Karpas-422 (cell line): ENCODE measurements around the gene IRX1. TPM values are rescaled to one million over a fixed set of nuclear protein-coding genes. Genes with fewer than 3 reads are reported as not detected.

Experiments used
- DNase-seq: peaks from one replicate; pipeline ENCODE4 v3.0.0-alpha.2; 2015
- H2AFZ ChIP-seq: fragments of 200-600 bp; sonication (generic); 2 replicates; pipeline ENCODE4 v1.6.1; 2014; ENCODE audit warnings: antibody characterized with exemption, low read length, mixed read lengths
- H3K27ac ChIP-seq: fragments of 200-600 bp; sonication (generic); 2 replicates; pipeline ENCODE4 v1.5.1; 2014; ENCODE audit warnings: mild to moderate bottlenecking, low read length, moderate library complexity
- H3K27me3 ChIP-seq: fragments of 200-600 bp; sonication (generic); 2 replicates; pipeline ENCODE4 v1.6.1; 2014; ENCODE audit warnings: low read length, mixed read lengths
- H3K36me3 ChIP-seq: fragments of 200-600 bp; sonication (generic); 2 replicates; pipeline ENCODE4 v1.6.1; 2014; ENCODE audit warnings: low read length, mixed read lengths; ENCODE audit not compliant: insufficient read depth
- H3K4me1 ChIP-seq: fragments of 200-600 bp; sonication (generic); 2 replicates; pipeline ENCODE4 v1.6.1; 2014; ENCODE audit warnings: mild to moderate bottlenecking, low read length, mixed read lengths
- H3K4me2 ChIP-seq: fragments of 200-600 bp; sonication (generic); 2 replicates; pipeline ENCODE4 v1.6.1; 2014; ENCODE audit warnings: low read length, low read depth, mild to moderate bottlenecking; ENCODE audit not compliant: poor library complexity, severe bottlenecking
- H3K4me3 ChIP-seq: fragments of 200-600 bp; sonication (generic); 2 replicates; pipeline ENCODE4 v1.5.1; 2014; ENCODE audit warnings: mild to moderate bottlenecking, antibody characterized with exemption, low read length, mixed read lengths
- H3K79me2 ChIP-seq: fragments of 200-600 bp; sonication (generic); 2 replicates; pipeline ENCODE4 v1.6.1; 2014; ENCODE audit warnings: mild to moderate bottlenecking, low read length, mixed read lengths
- H3K9ac ChIP-seq: fragments of 200-600 bp; sonication (generic); 2 replicates; pipeline ENCODE4 v1.6.0; 2014; ENCODE audit warnings: low read length
- H3K9me2 ChIP-seq: fragments of 200-600 bp; sonication (generic), shearing (Covaris generic); replicated peaks from 2 replicates; pipeline ENCODE4 v1.6.0; 2014; ENCODE audit warnings: mild to moderate bottlenecking, low read length, moderate library complexity; ENCODE audit not compliant: insufficient read depth
- H3K9me3 ChIP-seq: fragments of 300-700, 200-600 bp; sonication (generic); 2 replicates; pipeline ENCODE4 v1.6.1; 2014; ENCODE audit warnings: low read length, mixed read lengths
- H4K20me1 ChIP-seq: fragments of 200-600 bp; sonication (generic); 2 replicates; pipeline ENCODE4 v1.6.1; 2014; ENCODE audit warnings: mild to moderate bottlenecking, antibody characterized with exemption, low read length, low read depth; ENCODE audit not compliant: insufficient read depth
- total RNA-seq: library from RNA; depleted of rRNA; stranded (reverse); fragments of >200 nt; shearing (Covaris generic); gene quantifications from 2 replicates; pipeline ENCODE4 v1.2.3, GENCODE V29; 2014; ENCODE audit warnings: low replicate concordance

IRX1 gene
- total RNA-seq, 1 experiment from 2014 or later, result not detected

- no peak overlapping the region for H3K9ac ChIP-seq
- H3K4me3 ChIP-seq, result no peak overlapping the region
- H3K79me2 ChIP-seq, result no peaks in the 10 kb centered on the region
- H3K9me3 ChIP-seq, result peaks cover 6% of the 10 kb centered on the region
- H3K36me3 ChIP-seq, result no peaks in the 10 kb centered on the region
- H3K27me3 ChIP-seq, result no peaks in the 10 kb centered on the region
- H3K4me2 ChIP-seq, result no peak overlapping the region
- no peaks in the 10 kb centered on the region for H3K4me1 ChIP-seq
- H2AFZ ChIP-seq, result no peak overlapping the region
- H4K20me1 ChIP-seq, result no peaks in the 10 kb centered on the region
- no peaks in the 10 kb centered on the region for H3K9me2 ChIP-seq
- no peak overlapping the region for H3K27ac ChIP-seq
- DNase-seq, result no peak
Measured at GRCh38 chr5:3599226-3600105, 3.8 kb downstream of the IRX1 start.

- Histone ChIP-seq H3K36me3 (no peaks in the 10 kb centered on the region), H3K4me1 (no peaks in the 10 kb centered on the region), H3K4me3 (no peak overlapping the region), H3K9me2 (no peaks in the 10 kb centered on the region), H3K27me3 (no peaks in the 10 kb centered on the region), H3K79me2 (no peaks in the 10 kb centered on the region), H3K9me3 (peaks cover 10% of the 10 kb centered on the region), H3K9ac (no peak overlapping the region), H3K27ac (no peak overlapping the region), H3K4me2 (no peak overlapping the region), H4K20me1 (no peaks in the 10 kb centered on the region), H2AFZ (no peak overlapping the region)
- no peak for DNase-seq
Measured at GRCh38 chr5:3600106-3601060, 4.8 kb downstream of the IRX1 start.

- Histone ChIP-seq H3K79me2 (no peaks in the 10 kb centered on the region), H3K9me3 (peaks cover 10% of the 10 kb centered on the region), H3K27me3 (no peaks in the 10 kb centered on the region), H2AFZ (no peak overlapping the region), H3K36me3 (no peaks in the 10 kb centered on the region), H3K27ac (no peak overlapping the region), H3K9me2 (no peaks in the 10 kb centered on the region), H4K20me1 (no peaks in the 10 kb centered on the region), H3K4me2 (no peak overlapping the region), H3K9ac (no peak overlapping the region), H3K4me3 (no peak overlapping the region), H3K4me1 (no peaks in the 10 kb centered on the region)
- no peak for DNase-seq
Measured at GRCh38 chr5:3601061-3601710, 5.6 kb downstream of the IRX1 start.

GRCh38 chr5:3601911-3602782 lies 6.5 kb downstream of the IRX1 start:
- Histone ChIP-seq H4K20me1 (no peaks in the 10 kb centered on the region), H3K27ac (no peak overlapping the region), H3K4me2 (no peak overlapping the region), H3K9me2 (no peaks in the 10 kb centered on the region), H2AFZ (no peak overlapping the region), H3K9me3 (peaks cover 10% of the 10 kb centered on the region), H3K27me3 (no peaks in the 10 kb centered on the region), H3K4me3 (no peak overlapping the region), H3K4me1 (no peaks in the 10 kb centered on the region), H3K9ac (no peak overlapping the region), H3K79me2 (no peaks in the 10 kb centered on the region), H3K36me3 (no peaks in the 10 kb centered on the region)
- DNase-seq, result no peak

- no peak overlapping the region for H3K27ac ChIP-seq
- H3K9ac ChIP-seq, result no peak overlapping the region
- no peak overlapping the region for H2AFZ ChIP-seq
- no peaks in the 10 kb centered on the region for H4K20me1 ChIP-seq
- H3K79me2 ChIP-seq, result no peaks in the 10 kb centered on the region
- no peaks in the 10 kb centered on the region for H3K36me3 ChIP-seq
- peaks cover 7% of the 10 kb centered on the region for H3K9me3 ChIP-seq
- no peaks in the 10 kb centered on the region for H3K9me2 ChIP-seq
- no peak overlapping the region for H3K4me3 ChIP-seq
- no peak overlapping the region for H3K4me2 ChIP-seq
- H3K27me3 ChIP-seq, result no peaks in the 10 kb centered on the region
- DNase-seq, result no peak
- H3K4me1 ChIP-seq, result no peaks in the 10 kb centered on the region
Measured at GRCh38 chr5:3602785-3603502, 7.3 kb downstream of the IRX1 start.

- Histone ChIP-seq H3K4me2 (no peak overlapping the region), H3K27ac (no peak overlapping the region), H3K4me1 (no peaks in the 10 kb centered on the region), H3K79me2 (no peaks in the 10 kb centered on the region), H3K27me3 (no peaks in the 10 kb centered on the region), H3K4me3 (no peak overlapping the region), H2AFZ (no peak overlapping the region), H3K36me3 (no peaks in the 10 kb centered on the region), H3K9ac (no peak overlapping the region), H3K9me3 (peaks cover 5% of the 10 kb centered on the region; the same call in 1 of the 2 replicates), H4K20me1 (no peaks in the 10 kb centered on the region), H3K9me2 (no peaks in the 10 kb centered on the region)
- DNase-seq, result no peak
Measured at GRCh38 chr5:3604501-3604900, 8.9 kb downstream of the IRX1 start.

GRCh38 chr5:3605298-3606010 lies 9.8 kb downstream of the IRX1 start:
- no peaks in the 10 kb centered on the region for H3K27me3 ChIP-seq
- no peak overlapping the region for H3K27ac ChIP-seq
- DNase-seq, result no peak
- no peaks in the 10 kb centered on the region for H3K9me2 ChIP-seq
- H2AFZ ChIP-seq, result no peak overlapping the region
- no peak overlapping the region for H3K4me3 ChIP-seq
- no peak overlapping the region for H3K4me2 ChIP-seq
- H3K4me1 ChIP-seq, result no peaks in the 10 kb centered on the region
- H3K9me3 ChIP-seq, result peaks cover 5% of the 10 kb centered on the region; the same call in 1 of the 2 replicates
- no peaks in the 10 kb centered on the region for H4K20me1 ChIP-seq
- no peak overlapping the region for H3K9ac ChIP-seq
- no peaks in the 10 kb centered on the region for H3K79me2 ChIP-seq
- no peaks in the 10 kb centered on the region for H3K36me3 ChIP-seq
